ENCODE data around the gene BNC2.

- no peak for TF ChIP-seq EZH2phosphoT487 (IDR thresholded peaks at IDR 0.05; ENCODE audit: borderline replicate concordance, low read depth, low read length)
- TF ChIP-seq, protein P1, sequence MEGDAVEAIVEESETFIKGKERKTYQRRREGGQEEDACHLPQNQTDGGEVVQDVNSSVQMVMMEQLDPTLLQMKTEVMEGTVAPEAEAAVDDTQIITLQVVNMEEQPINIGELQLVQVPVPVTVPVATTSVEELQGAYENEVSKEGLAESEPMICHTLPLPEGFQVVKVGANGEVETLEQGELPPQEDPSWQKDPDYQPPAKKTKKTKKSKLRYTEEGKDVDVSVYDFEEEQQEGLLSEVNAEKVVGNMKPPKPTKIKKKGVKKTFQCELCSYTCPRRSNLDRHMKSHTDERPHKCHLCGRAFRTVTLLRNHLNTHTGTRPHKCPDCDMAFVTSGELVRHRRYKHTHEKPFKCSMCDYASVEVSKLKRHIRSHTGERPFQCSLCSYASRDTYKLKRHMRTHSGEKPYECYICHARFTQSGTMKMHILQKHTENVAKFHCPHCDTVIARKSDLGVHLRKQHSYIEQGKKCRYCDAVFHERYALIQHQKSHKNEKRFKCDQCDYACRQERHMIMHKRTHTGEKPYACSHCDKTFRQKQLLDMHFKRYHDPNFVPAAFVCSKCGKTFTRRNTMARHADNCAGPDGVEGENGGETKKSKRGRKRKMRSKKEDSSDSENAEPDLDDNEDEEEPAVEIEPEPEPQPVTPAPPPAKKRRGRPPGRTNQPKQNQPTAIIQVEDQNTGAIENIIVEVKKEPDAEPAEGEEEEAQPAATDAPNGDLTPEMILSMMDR (conservative IDR thresholded peaks at IDR 0.05; ENCODE audit: low read length), result no peak
Measured at GRCh38 chr9:16866587-16866986, 3.9 kb downstream of the BNC2 start.

All from OCI-LY7 (cell line).